Measurements from ENCODE around the gene SLC13A5. TPM values are rescaled to one million over a fixed set of nuclear protein-coding genes. Genes with fewer than 3 reads are reported as not detected.
"Not testable (repeated sequence)": the region's sequence is repeated elsewhere in the genome, so short reads cannot be mapped to it uniquely, and the experiment has no call there.

Gene SLC13A5
- total RNA-seq, result 0.20 and 0.22 TPM in 2 replicates

- peak; percentile 12 to 35 for DNase-seq (ENCODE audit: low read depth in 2 of 2)
Observed at GRCh38 chr17:6713130-6713917, at the start of gene SLC13A5. SLC13A5 (minus strand) TSS chr17:6713369; CDS start chr17:6713333, 36 bp downstream.

GRCh38 chr17:6761779-6762178 is 48.6 kb upstream of the SLC13A5 start:
- no peak for DNase-seq (ENCODE audit: low read depth in 2 of 2)

- DNase-seq (ENCODE audit: low read depth in 2 of 2), result no peak
Observed at GRCh38 chr17:6757747-6758146, 44.6 kb upstream of the SLC13A5 start.

- no peak for DNase-seq (ENCODE audit: low read depth in 2 of 2)
Observed at GRCh38 chr17:6756425-6757031, 43.4 kb upstream of the SLC13A5 start.

- peak in 1 of 2 donors; percentile 83 for DNase-seq (ENCODE audit: low read depth in 2 of 2)
Observed at GRCh38 chr17:6755731-6756184, 42.6 kb upstream of the SLC13A5 start, which contains the start of gene XAF1. XAF1 (plus strand) TSS chr17:6756046; CDS start chr17:6756079, 33 bp downstream.

- DNase-seq (ENCODE audit: low read depth in 2 of 2), result no peak
Observed at GRCh38 chr17:6755281-6755680, 42.1 kb upstream of the SLC13A5 start.

GRCh38 chr17:6753546-6753945 is 40.4 kb upstream of the SLC13A5 start:
- peak; percentile 48 to 91 for DNase-seq (ENCODE audit: low read depth in 2 of 2)

- DNase-seq (ENCODE audit: low read depth in 2 of 2), result peak; percentile 88 to 98
Observed at GRCh38 chr17:6753006-6753445, 39.9 kb upstream of the SLC13A5 start.

- DNase-seq (ENCODE audit: low read depth in 2 of 2), result peak; percentile 96 to 98
Observed at GRCh38 chr17:6752068-6752909, 39.1 kb upstream of the SLC13A5 start.

- peak in 1 of 2 donors; percentile 57 for DNase-seq (ENCODE audit: low read depth in 2 of 2)
Observed at GRCh38 chr17:6749519-6749918, 36.4 kb upstream of the SLC13A5 start.

GRCh38 chr17:6748617-6749016 is 35.4 kb upstream of the SLC13A5 start:
- no peak for DNase-seq (ENCODE audit: low read depth in 2 of 2)

- DNase-seq (ENCODE audit: low read depth in 2 of 2), result not testable (repeated sequence)
Observed at GRCh38 chr17:6746665-6747064, 33.5 kb upstream of the SLC13A5 start.

- DNase-seq (ENCODE audit: low read depth in 2 of 2), result no peak
Observed at GRCh38 chr17:6729531-6729930, 16.4 kb upstream of the SLC13A5 start.

GRCh38 chr17:6724009-6724408 is 10.8 kb upstream of the SLC13A5 start:
- DNase-seq (ENCODE audit: low read depth in 2 of 2), result no peak

- no peak for DNase-seq (ENCODE audit: low read depth in 2 of 2)
Observed at GRCh38 chr17:6721744-6722143, 8.6 kb upstream of the SLC13A5 start.

GRCh38 chr17:6716736-6717135 is 3.6 kb upstream of the SLC13A5 start:
- no peak for DNase-seq (ENCODE audit: low read depth in 2 of 2)

- DNase-seq (ENCODE audit: low read depth in 2 of 2), result no peak
Observed at GRCh38 chr17:6714315-6714874, 1.2 kb upstream of the SLC13A5 start.

- DNase-seq (ENCODE audit: low read depth in 2 of 2), result no peak
Observed at GRCh38 chr17:6713918-6714271, 726 bp upstream of the SLC13A5 start.

GRCh38 chr17:6712854-6713129 is 377 bp downstream of the SLC13A5 start:
- DNase-seq (ENCODE audit: low read depth in 2 of 2), result no peak

GRCh38 chr17:6712058-6712853 is 913 bp downstream of the SLC13A5 start:
- DNase-seq (ENCODE audit: low read depth in 2 of 2), result no peak

- DNase-seq (ENCODE audit: low read depth in 2 of 2), result no peak
Observed at GRCh38 chr17:6711681-6712057, 1.5 kb downstream of the SLC13A5 start.

All from lung microvascular endothelial cell (primary cell).